GM12892 (cell line): Measurements from ENCODE around the gene RNF152.

Source experiments
- POLR2A ChIP-seq: IDR thresholded peaks from 2 replicates; pipeline ENCODE4 v1.6.1; 2011; ENCODE audit warnings: low read depth, low read length, control low read depth
- POLR2AphosphoS5 ChIP-seq: IDR thresholded peaks from 2 replicates; pipeline ENCODE4 v1.6.1; 2011; ENCODE audit warnings: low read depth, low read length, control low read depth
- TAF1 ChIP-seq: IDR thresholded peaks from 2 replicates; pipeline ENCODE4 v1.6.1; 2011; ENCODE audit warnings: low read depth, mild to moderate bottlenecking, control low read depth, low read length, borderline replicate concordance

DNA sequence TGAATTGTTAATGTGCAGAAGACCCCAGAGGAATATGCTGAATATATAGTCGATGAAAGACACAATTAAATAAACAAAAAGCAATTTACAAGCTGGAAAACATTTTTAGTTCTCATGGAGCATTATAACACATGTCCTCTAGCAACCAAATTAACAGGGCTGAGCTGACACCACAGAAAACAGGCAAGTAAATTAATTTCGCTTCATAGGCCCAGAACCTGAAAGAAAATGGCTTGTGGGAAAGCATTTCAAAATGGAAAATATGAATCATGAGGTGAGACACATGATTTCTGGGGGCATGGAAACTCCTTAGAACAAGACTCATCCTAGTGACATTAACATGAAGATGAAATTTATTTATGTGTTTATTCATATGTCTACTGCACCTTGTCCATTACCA is 25.0 kb upstream of the RNF152 start:
- no peak for TF ChIP-seq POLR2AphosphoS5
- TF ChIP-seq TAF1: no peak
- TF ChIP-seq POLR2A: no peak
